K562 (cell line): ENCODE measurements around the gene PPTC7. TPM values are rescaled to one million over a fixed set of nuclear protein-coding genes. Genes with fewer than 3 reads are reported as not detected.

Experiments
- CBX5 ChIP-seq: IDR thresholded peaks from 2 replicates; pipeline ENCODE4 v1.6.1; 2014; ENCODE audit warnings: low read depth, borderline replicate concordance
- CUX1 ChIP-seq: fragments of 200-800 bp; sonication (Bioruptor generic); IDR thresholded peaks from 2 replicates; pipeline ENCODE4 v1.6.1; 2016; ENCODE audit warnings: missing genetic modification characterization, missing compliant biosample characterization
- E2F4 ChIP-seq: sonication (generic); formaldehyde crosslinking; IDR thresholded peaks from 2 replicates; pipeline ENCODE4 v1.8.0; 2022; ENCODE audit warnings: mild to moderate bottlenecking, low read depth, missing genetic modification reagents
- GTF2F1 ChIP-seq: IDR thresholded peaks from 2 replicates; pipeline ENCODE4 v1.6.1; 2011; ENCODE audit warnings: low read depth, low read length, improper control_type of control experiment
- KDM2B ChIP-seq: fragments of 250-450 bp; sonication (Bioruptor Pico); IDR thresholded peaks from 2 replicates; pipeline ENCODE4 v1.8.0; 2021; ENCODE audit warnings: mild to moderate bottlenecking, moderate library complexity
- LEF1 ChIP-seq: fragments of 450-650 bp; IDR thresholded peaks from 2 replicates; pipeline ENCODE4 v1.6.1; 2016; ENCODE audit warnings: mild to moderate bottlenecking
- MECOM ChIP-seq: fragments of 250-450 bp; sonication (Bioruptor Pico); IDR thresholded peaks from 2 replicates; pipeline ENCODE4 v1.8.0; 2022; ENCODE audit warnings: inconsistent platforms
- MEIS2 ChIP-seq: fragments of 450-650 bp; IDR thresholded peaks from 2 replicates; pipeline ENCODE4 v1.6.1; 2014; ENCODE audit warnings: mild to moderate bottlenecking; ENCODE audit not compliant: partially characterized antibody
- RCOR1 ChIP-seq, 2 experiments: IDR thresholded peaks; 2 replicates each; pipeline ENCODE4 v1.6.1; 2012; ENCODE audit warnings: low read depth in 2 of 2, low read length in 2 of 2, borderline replicate concordance in 1 of 2, improper control_type of control experiment in 1 of 2
- SMARCB1 ChIP-seq: IDR thresholded peaks from 2 replicates; pipeline ENCODE4 v1.6.1; 2011; ENCODE audit warnings: improper control_type of control experiment, low read depth; ENCODE audit not compliant: insufficient read length
- SP1 ChIP-seq: sonication (generic); formaldehyde crosslinking; IDR thresholded peaks from 2 replicates; pipeline ENCODE4 v1.8.1; 2022; ENCODE audit warnings: mild to moderate bottlenecking, missing genetic modification reagents
- STAT6 ChIP-seq: sonication (generic); formaldehyde crosslinking; IDR thresholded peaks from 2 replicates; pipeline ENCODE4 v1.8.1; 2023; ENCODE audit warnings: mild to moderate bottlenecking, missing genetic modification reagents
- TFAM ChIP-seq: fragments of 250-450 bp; sonication (Bioruptor Pico); conservative IDR thresholded peaks from 2 replicates; pipeline ENCODE4 v1.5.0; 2021; ENCODE audit warnings: mild to moderate bottlenecking, moderate library complexity
- ZBTB8A ChIP-seq: fragments of 450-650 bp; IDR thresholded peaks from 2 replicates; pipeline ENCODE4 v1.6.1; 2018; ENCODE audit warnings: mild to moderate bottlenecking, moderate library complexity; ENCODE audit not compliant: partially characterized antibody
- ZNF140 ChIP-seq: fragments of 250-450 bp; sonication (Bioruptor Pico); IDR thresholded peaks from 2 replicates; pipeline ENCODE4 v1.8.0; 2021; ENCODE audit warnings: moderate library complexity, mild to moderate bottlenecking, inconsistent platforms
- ZNF324 ChIP-seq: fragments of 250-450 bp; sonication (Bioruptor Pico); IDR thresholded peaks from 2 replicates; pipeline ENCODE4 v1.4.0; 2020; ENCODE audit warnings: mild to moderate bottlenecking
- ZNF57 ChIP-seq: fragments of 450-650 bp; formaldehyde crosslinking; IDR thresholded peaks from 2 replicates; pipeline ENCODE4 v1.4.0; 2020; ENCODE audit warnings: mild to moderate bottlenecking, moderate library complexity
- ZNF589 ChIP-seq: fragments of 200-800 bp; sonication (Bioruptor generic); IDR thresholded peaks from 2 replicates; pipeline ENCODE4 v1.6.1; 2016; ENCODE audit warnings: low read depth, missing genetic modification characterization, missing compliant biosample characterization
- polyA plus RNA-seq, 8 experiments: library from polyadenylated mRNA; depleted of rRNA in 4 of 8; stranded (reverse) in 5 of 8; unstranded in 3 of 8; fragments of >200 nt; fragmentation: Nextera tagmentation in 2 of 8; fragmentation: Illumina TruSeq in 1 of 8; extraction: Ambion mirVana in 2 of 8; extraction: Trizol in 1 of 8; gene quantifications; 2 replicates each; pipeline versions ENCODE4 v1.2.1 to v1.2.3, GENCODE V29; 2011 to 2014; ENCODE audit warnings: inconsistent platforms in 1 of 8, missing spikeins in 1 of 8
- total RNA-seq, 7 experiments: library from RNA; depleted of rRNA in 6 of 7; stranded (reverse); fragments of >200 nt in 6 of 7; fragmentation: Illumina TruSeq in 2 of 7; extraction: Trizol in 2 of 7; gene quantifications; 2 replicates each; pipeline versions ENCODE4 v1.2.1 to v1.2.3, GENCODE V29; 2011 to 2021; ENCODE audit warnings: low replicate concordance in 1 of 7

The PPTC7 gene
- total and polyA plus RNA-seq, 9 of the 15 experiments (the other 6 are each of a cell fraction or from before 2014, with no cell fraction given), result 2.6 to 23.1 (median 11.9) TPM

- TF ChIP-seq SP1 (CRISPR knock-in tag), result peak; percentile 98
- no peak for TF ChIP-seq SMARCB1
- TF ChIP-seq CBX5, result peak; percentile 29; the same call in 1 of the 2 replicates
- TF ChIP-seq ZNF589 (CRISPR knock-in tag), result peak; percentile 99
- no peak for TF ChIP-seq ZBTB8A
- peak; percentile 96 for TF ChIP-seq CUX1 (CRISPR knock-in tag)
- TF ChIP-seq ZNF57 (CRISPR knock-in tag), result no peak
- TF ChIP-seq ZNF324, result peak; percentile 67; the same call in 1 of the 2 replicates
- 0 out of 2 replicates have a peak, but pooled peaks have one; percentile 15 for TF ChIP-seq KDM2B
- 0 out of 2 replicates have a peak, but pooled peaks have one; percentile 72 for TF ChIP-seq STAT6 (CRISPR knock-in tag)
- no peak; the same call in 1 of the 2 replicates for TF ChIP-seq ZNF140 (CRISPR knock-in tag)
- no peak; the same call in none of the 2 replicates for TF ChIP-seq LEF1
- TF ChIP-seq GTF2F1, result no peak
- peak; percentile 49 for TF ChIP-seq MEIS2
- TF ChIP-seq MECOM, result peak; percentile 93
- no peak for TF ChIP-seq TFAM
- TF ChIP-seq RCOR1 (IDR thresholded peaks at IDR 0.05; ENCODE audit: borderline replicate concordance in 1 of 2, low read depth in 2 of 2, low read length in 2 of 2), result peak in 1 of 2 experiments; percentile 73; a peak in 2 of 4 replicates
- peak; percentile 96 for TF ChIP-seq E2F4 (CRISPR knock-in tag)
These were observed 81.1 kb downstream of the PPTC7 start, which contains the start of the genes RAD9B and VPS29 (continued) for GRCh38 chr12:110501752-110502738.
